B cell (primary cell): ENCODE measurements around the gene MOB3C. TPM values are rescaled to one million over a fixed set of nuclear protein-coding genes. Genes with fewer than 3 reads are reported as not detected.

ENCODE experiments used
- ATAC-seq: fragments of 200-7000 bp; cut with Tn5 transposase; one replicate; pipeline ENCODE4 v1.10.0; 2021; ENCODE audit warnings: low read depth, mild to moderate bottlenecking, moderate number of reproducible peaks, moderate library complexity
- CTCF ChIA-PET: fragments of 350-600 bp; sonication (Branson Sonifier 250); formaldehyde crosslinking; loops from one replicate; lab custom pipeline; 2021; ENCODE audit warnings: antibody characterized with exemption, inconsistent platforms; lab: Charles Lee
- POLR2A ChIA-PET: fragments of 350-600 bp; sonication (Branson Sonifier 250); formaldehyde crosslinking; loops from one replicate; lab custom pipeline; 2021; ENCODE audit warnings: antibody characterized with exemption; lab: Charles Lee
- DNase-seq: peaks from one replicate; pipeline ENCODE4 v3.0.0; 2013
- H2AFZ ChIP-seq: 2 replicates; pipeline ENCODE4 v1.6.1; 2012; ENCODE audit warnings: mild to moderate bottlenecking, low read depth, low read length; ENCODE audit not compliant: insufficient read depth, poor library complexity, severe bottlenecking
- H3K27ac ChIP-seq, 2 donors: 1 replicate in 1 of 2; 2 replicates in 1 of 2; pipeline ENCODE4 v1.5.1; 2012 to 2013; ENCODE audit warnings: low read length in 2 of 2, mild to moderate bottlenecking in 2 of 2, moderate library complexity in 1 of 2
- H3K27me3 ChIP-seq, 4 experiments: fragments of 200-600 bp in 1 of 4; sonication (generic) in 1 of 4; replicated peaks in 1 of 4; 1 replicate in 2 of 4; 2 replicates in 2 of 4; pipeline versions ENCODE4 v1.6.1 to v1.7.0; 2013 to 2016; ENCODE audit warnings: low read length in 3 of 4, mild to moderate bottlenecking in 2 of 4, mixed read lengths in 1 of 4, moderate library complexity in 1 of 4; ENCODE audit not compliant: insufficient read depth in 4 of 4, control insufficient read depth in 3 of 4; ENCODE audit errors: control extremely low read depth in 1 of 4
- H3K36me3 ChIP-seq, 2 experiments: replicated peaks in 1 of 2; 1 replicate in 1 of 2; 2 replicates in 1 of 2; pipeline versions ENCODE4 v1.6.1 to v1.7.1; 2013; ENCODE audit warnings: low read length in 1 of 2; ENCODE audit not compliant: insufficient read depth in 2 of 2, control insufficient read depth in 1 of 2; ENCODE audit errors: control extremely low read depth in 1 of 2, extremely low read depth in 1 of 2
- H3K4me1 ChIP-seq, 2 donors: fragments of 200-600 bp in 1 of 2; sonication (generic) in 1 of 2; 1 replicate in 1 of 2; 2 replicates in 1 of 2; pipeline versions ENCODE4 v1.5.1 to v1.6.1; 2013 to 2017; ENCODE audit warnings: low read length in 2 of 2; ENCODE audit not compliant: control insufficient read depth in 2 of 2, insufficient read depth in 2 of 2
- H3K4me2 ChIP-seq: replicated peaks from 2 replicates; pipeline ENCODE3; 2012; ENCODE audit warnings: mild to moderate bottlenecking, low read depth, low read length; ENCODE audit not compliant: poor library complexity, severe bottlenecking
- H3K4me3 ChIP-seq, 5 experiments: fragments of 200-600 bp in 1 of 5; sonication (generic) in 1 of 5; 1 replicate in 3 of 5; 2 replicates in 2 of 5; pipeline versions ENCODE4 v1.5.1 to v1.7.0; 2011 to 2016; ENCODE audit warnings: low read length in 4 of 5, mild to moderate bottlenecking in 4 of 5, low read depth in 2 of 5, control low read depth in 1 of 5, moderate library complexity in 1 of 5; ENCODE audit not compliant: insufficient read depth in 1 of 5; ENCODE audit errors: control extremely low read depth in 1 of 5, extremely low read depth in 1 of 5
- H3K79me2 ChIP-seq: fragments of 200-600 bp; sonication (generic); one replicate; pipeline ENCODE4 v1.6.0; 2016; ENCODE audit warnings: low read length; ENCODE audit not compliant: control insufficient read depth, insufficient read depth
- H3K9ac ChIP-seq: fragments of 200-600 bp; sonication (generic); 2 replicates; pipeline ENCODE4 v1.6.1; 2017; ENCODE audit warnings: mild to moderate bottlenecking, low read length, moderate library complexity
- H3K9me3 ChIP-seq, 3 donors: one replicate each; pipeline versions ENCODE4 v1.6.1 to v1.7.1; 2013; ENCODE audit warnings: low read length in 2 of 3; ENCODE audit not compliant: control insufficient read depth in 2 of 3, insufficient read depth in 1 of 3; ENCODE audit errors: control extremely low read depth in 1 of 3
- H4K20me1 ChIP-seq: 2 replicates; pipeline ENCODE4 v1.6.0; 2012; ENCODE audit warnings: mild to moderate bottlenecking, low read length; ENCODE audit not compliant: insufficient read depth, control insufficient read depth, poor library complexity, severe bottlenecking
- H3K27ac Mint-ChIP-seq: one replicate; pipeline ENCODE4 v1.8.0; 2021; ENCODE audit warnings: mixed read lengths
- H3K27me3 Mint-ChIP-seq: one replicate; pipeline ENCODE4 v1.8.0; 2021; ENCODE audit warnings: mixed read lengths
- H3K4me1 Mint-ChIP-seq: one replicate; pipeline ENCODE4 v1.8.0; 2021; ENCODE audit warnings: mixed read lengths
- H3K4me3 Mint-ChIP-seq: one replicate; pipeline ENCODE4 v1.8.0; 2021; ENCODE audit warnings: mixed read lengths
- H3K9me3 Mint-ChIP-seq: one replicate; pipeline ENCODE4 v1.8.0; 2022; ENCODE audit warnings: mixed read lengths; ENCODE audit not compliant: insufficient read depth
- EZH2 ChIP-seq: IDR thresholded peaks from 2 replicates; pipeline ENCODE4 v1.6.1; 2012; ENCODE audit warnings: borderline replicate concordance, low read depth, mild to moderate bottlenecking, moderate library complexity, low read length; ENCODE audit not compliant: insufficient read depth, poor library complexity, severe bottlenecking
- WGBS: methylation state at CpG from one replicate; pipeline ENCODE4 v1.1.5; 2013; ENCODE audit warnings: missing lambda C conversion rate; ENCODE audit not compliant: insufficient coverage; 5-methylcytosine and 5-hydroxymethylcytosine counted together
- intact Hi-C: fragments of 100-400 bp; cut with micrococcal nuclease; formaldehyde crosslinking; loops from one replicate; pipeline ENCODE4 v1.10.0; 2022
- polyA plus RNA-seq: library from polyadenylated mRNA; depleted of rRNA; stranded (reverse); fragments of >200 nt; gene quantifications from 2 replicates; pipeline ENCODE4 v1.2.3, GENCODE V29; 2012
- total RNA-seq, 2 donors: library from RNA; stranded (reverse); fragments of 120-200 nt in 1 of 2; gene quantifications; 1 replicate in 1 of 2; 2 replicates in 1 of 2; pipeline versions ENCODE4 v1.2.3 to v1.2.4, GENCODE V29; 2013 to 2022
- TF ChIP-seq, protein P1 (sequence below): fragments of 200-600 bp; IDR thresholded peaks from one replicate; pipeline ENCODE4 v1.8.0; 2022; ENCODE audit warnings: antibody characterized with exemption, mild to moderate bottlenecking

The MOB3C gene
- total and polyA plus RNA-seq, 2 donors (not counting 1 experiment from before 2014, with no cell fraction given) = 18.9 to 19.2 TPM

DNA sequence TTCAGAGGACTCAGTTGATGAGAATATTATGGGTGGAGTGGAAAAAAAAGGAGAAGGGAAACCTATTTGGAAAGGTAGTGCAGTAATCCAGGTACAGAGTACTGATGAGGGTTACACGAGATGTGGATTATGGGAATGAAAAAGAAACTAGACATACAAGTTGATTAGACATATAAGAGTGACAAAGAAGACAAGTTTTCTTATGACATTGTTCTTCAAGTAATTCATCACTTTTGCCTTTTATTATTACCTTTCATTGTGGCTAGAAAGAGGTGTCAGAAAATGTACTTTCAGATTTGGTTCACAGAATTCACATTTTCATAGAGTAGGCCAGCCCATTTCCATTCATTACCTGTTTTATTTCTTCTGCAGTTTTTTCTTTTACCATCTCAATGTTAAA lies 41.2 kb upstream of the MOB3C start:
- no peak overlapping the region for H3K27ac ChIP-seq
- TF ChIP-seq EZH2 = no peak
- TF ChIP-seq, protein P1, sequence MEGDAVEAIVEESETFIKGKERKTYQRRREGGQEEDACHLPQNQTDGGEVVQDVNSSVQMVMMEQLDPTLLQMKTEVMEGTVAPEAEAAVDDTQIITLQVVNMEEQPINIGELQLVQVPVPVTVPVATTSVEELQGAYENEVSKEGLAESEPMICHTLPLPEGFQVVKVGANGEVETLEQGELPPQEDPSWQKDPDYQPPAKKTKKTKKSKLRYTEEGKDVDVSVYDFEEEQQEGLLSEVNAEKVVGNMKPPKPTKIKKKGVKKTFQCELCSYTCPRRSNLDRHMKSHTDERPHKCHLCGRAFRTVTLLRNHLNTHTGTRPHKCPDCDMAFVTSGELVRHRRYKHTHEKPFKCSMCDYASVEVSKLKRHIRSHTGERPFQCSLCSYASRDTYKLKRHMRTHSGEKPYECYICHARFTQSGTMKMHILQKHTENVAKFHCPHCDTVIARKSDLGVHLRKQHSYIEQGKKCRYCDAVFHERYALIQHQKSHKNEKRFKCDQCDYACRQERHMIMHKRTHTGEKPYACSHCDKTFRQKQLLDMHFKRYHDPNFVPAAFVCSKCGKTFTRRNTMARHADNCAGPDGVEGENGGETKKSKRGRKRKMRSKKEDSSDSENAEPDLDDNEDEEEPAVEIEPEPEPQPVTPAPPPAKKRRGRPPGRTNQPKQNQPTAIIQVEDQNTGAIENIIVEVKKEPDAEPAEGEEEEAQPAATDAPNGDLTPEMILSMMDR = no peak
- H3K4me3 ChIP-seq = no peak overlapping the region
- no peaks in the 10 kb centered on the region for H3K27me3 Mint-ChIP-seq
- intact Hi-C loops = no loop called here
- no peak for DNase-seq
- H2AFZ ChIP-seq = no peak overlapping the region
- H3K27ac Mint-ChIP-seq = no peak overlapping the region
- ATAC-seq = no peak
- H3K79me2 ChIP-seq = no peaks in the 10 kb centered on the region
- no peaks in the 10 kb centered on the region for H3K9me3 Mint-ChIP-seq
- no peaks in the 10 kb centered on the region for H4K20me1 ChIP-seq
- ChIA-PET POLR2A (no interaction called here), CTCF (no interaction called here)
- H3K4me2 ChIP-seq = no peak overlapping the region
- no peaks in the 10 kb centered on the region for H3K9me3 ChIP-seq
- peaks cover 12 to 32% of the 10 kb centered on the region in 2 experiments for H3K36me3 ChIP-seq
- no peaks in the 10 kb centered on the region for H3K4me1 ChIP-seq
- H3K4me1 Mint-ChIP-seq = no peaks in the 10 kb centered on the region
- no peak overlapping the region for H3K9ac ChIP-seq
- no peak overlapping the region for H3K4me3 Mint-ChIP-seq
- no CpG with 5 or more reads among the region's 1 CpG for WGBS
- H3K27me3 ChIP-seq = no peaks in the 10 kb centered on the region

DNA sequence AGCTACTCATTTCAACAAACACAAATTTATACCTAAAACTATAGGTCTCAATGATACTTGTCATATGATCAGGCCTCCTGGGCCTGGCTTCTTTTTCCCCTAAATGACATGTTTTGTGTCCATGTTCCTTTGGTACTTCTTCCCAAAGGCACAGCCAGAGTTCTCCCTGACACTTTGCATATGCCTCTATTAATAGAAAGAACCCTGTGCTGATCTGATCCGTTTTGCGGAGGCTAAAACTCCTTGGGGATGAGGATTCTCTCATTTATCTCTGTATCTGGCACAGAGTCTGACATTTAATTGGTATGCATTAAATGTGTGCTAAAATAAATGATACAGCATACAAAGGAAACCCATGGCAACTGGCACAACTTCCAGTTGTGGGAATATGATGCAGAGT lies 40.0 kb upstream of the MOB3C start:
- Histone ChIP-seq H3K27ac (no peak overlapping the region), H3K9ac (no peak overlapping the region), H3K4me3 (no peak overlapping the region), H3K79me2 (no peaks in the 10 kb centered on the region), H3K36me3 (peaks cover 14 to 38% of the 10 kb centered on the region in 2 experiments), H3K9me3 (no peaks in the 10 kb centered on the region), H4K20me1 (no peaks in the 10 kb centered on the region), H3K4me2 (no peak overlapping the region), H3K27me3 (no peaks in the 10 kb centered on the region), H2AFZ (no peak overlapping the region), H3K4me1 (no peaks in the 10 kb centered on the region)
- ATAC-seq (no peak), DNase-seq (no peak)
- H3K9me3 Mint-ChIP-seq = no peaks in the 10 kb centered on the region
- CTCF ChIA-PET = no interaction called here
- H3K27me3 Mint-ChIP-seq = no peaks in the 10 kb centered on the region
- no peaks in the 10 kb centered on the region for H3K4me1 Mint-ChIP-seq
- POLR2A ChIA-PET = no interaction called here
- no peak overlapping the region for H3K4me3 Mint-ChIP-seq
- TF ChIP-seq, protein P1 = no peak
- TF ChIP-seq EZH2 = no peak
- no peak overlapping the region for H3K27ac Mint-ChIP-seq
- intact Hi-C loops = no loop called here
- no CpG with 5 or more reads among the region's 2 CpGs for WGBS
